BJ (cell line): ENCODE results near the gene COL20A1. TPM values are rescaled to one million over a fixed set of nuclear protein-coding genes. Genes with fewer than 3 reads are reported as not detected.

Source experiments
- CTCF ChIA-PET: fragments of 350-600 bp; formaldehyde crosslinking; extraction: SDS; loops from one replicate; lab custom pipeline; 2021; ENCODE audit warnings: antibody characterized with exemption, inconsistent platforms; lab: Yijun Ruan, JAX
- POLR2A ChIA-PET: fragments of 300-600 bp; sonication (Branson Sonifier 250); formaldehyde crosslinking; extraction: SDS; loops from one replicate; lab custom pipeline; 2021; ENCODE audit warnings: antibody characterized with exemption; lab: Charles Lee
- DNase-seq: peaks from one replicate; pipeline ENCODE4 v3.0.0-alpha.2; 2011; ENCODE audit warnings: low read depth
- H3K27me3 ChIP-seq: 2 replicates; pipeline ENCODE4 v1.6.0; 2011; ENCODE audit warnings: low read length; ENCODE audit not compliant: control insufficient read depth, insufficient read depth
- H3K36me3 ChIP-seq: 2 replicates; pipeline ENCODE4 v1.5.1; 2011; ENCODE audit warnings: low read length; ENCODE audit not compliant: control insufficient read depth, insufficient read depth
- H3K4me3 ChIP-seq: 2 replicates; pipeline ENCODE4 v1.5.1; 2011; ENCODE audit warnings: low read depth, mild to moderate bottlenecking, control low read depth, low read length
- polyA plus RNA-seq: library from polyadenylated mRNA; depleted of rRNA; stranded (reverse); fragments of >200 nt; gene quantifications from 2 replicates; pipeline ENCODE4 v1.2.3, GENCODE V29; 2011
- TF ChIP-seq, protein P1 (sequence below): IDR thresholded peaks from 2 replicates; pipeline ENCODE4 v1.5.1; 2011; ENCODE audit warnings: low read depth, mild to moderate bottlenecking, control low read depth, inconsistent platforms, low read length, moderate library complexity; ENCODE audit not compliant: insufficient read depth

COL20A1 gene
- polyA plus RNA-seq, 1 experiment: not detected

DNA sequence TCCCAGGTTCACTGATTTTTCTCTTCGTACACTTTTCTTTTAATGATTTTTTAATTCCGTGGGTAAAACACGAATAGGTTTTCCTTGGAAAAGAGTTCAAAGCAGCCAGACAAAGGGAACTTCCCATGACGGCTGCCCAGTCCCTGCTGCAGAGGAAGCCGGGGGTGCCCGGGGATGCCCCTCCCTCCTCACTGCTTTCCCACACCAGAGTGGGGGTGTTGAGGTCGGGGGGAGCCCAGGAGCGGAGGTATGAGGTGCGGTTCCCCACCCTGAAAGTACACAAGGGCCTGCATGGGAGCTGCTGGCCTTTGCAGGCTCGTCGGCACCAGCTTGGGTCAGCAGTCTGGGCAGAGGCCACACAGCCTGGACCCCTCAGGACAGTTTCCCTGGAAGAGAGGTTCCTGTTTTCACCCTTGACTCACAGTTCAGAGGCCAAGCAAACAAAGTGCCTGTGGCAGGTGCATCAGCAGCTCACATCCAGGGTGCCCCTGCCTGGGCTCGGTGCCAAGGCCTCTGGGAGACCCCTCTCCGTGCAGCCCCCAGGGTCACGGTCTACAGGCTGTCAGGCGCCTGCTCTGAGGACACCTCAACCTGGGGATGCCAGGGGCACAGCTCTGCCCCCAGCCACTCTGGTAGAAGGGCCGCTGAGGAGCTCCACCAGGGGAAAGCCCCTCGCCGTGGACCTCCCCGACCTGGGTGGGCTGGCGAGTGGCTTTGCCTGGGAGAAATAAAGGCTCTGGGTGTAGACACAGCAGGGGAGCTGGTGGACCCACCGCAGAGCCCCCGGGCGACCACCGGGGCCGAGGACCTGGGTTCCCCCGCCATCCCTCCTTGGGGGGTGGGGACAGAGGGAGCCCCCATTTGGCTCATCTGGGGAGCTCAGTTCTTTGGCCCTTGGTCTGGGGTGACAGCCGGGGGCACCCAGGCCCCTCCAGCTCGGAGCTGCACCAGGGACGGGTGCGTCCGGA is 83.6 kb downstream of the COL20A1 start:
- DNase-seq: no peak
- Histone ChIP-seq H3K36me3 (no peaks in the 10 kb centered on the region), H3K4me3 (no peak overlapping the region), H3K27me3 (peaks cover 7% of the 10 kb centered on the region; the same call in 1 of the 2 replicates)
- ChIA-PET POLR2A (no interaction called here), CTCF (interaction anchor here (1.2 to 7.6 kb wide), 3 partner anchors 68 to 321 kb away, joined by 3 to 107 read pairs (median 3); no protein-coding TSS in a partner anchor)
- TF ChIP-seq, protein P1, sequence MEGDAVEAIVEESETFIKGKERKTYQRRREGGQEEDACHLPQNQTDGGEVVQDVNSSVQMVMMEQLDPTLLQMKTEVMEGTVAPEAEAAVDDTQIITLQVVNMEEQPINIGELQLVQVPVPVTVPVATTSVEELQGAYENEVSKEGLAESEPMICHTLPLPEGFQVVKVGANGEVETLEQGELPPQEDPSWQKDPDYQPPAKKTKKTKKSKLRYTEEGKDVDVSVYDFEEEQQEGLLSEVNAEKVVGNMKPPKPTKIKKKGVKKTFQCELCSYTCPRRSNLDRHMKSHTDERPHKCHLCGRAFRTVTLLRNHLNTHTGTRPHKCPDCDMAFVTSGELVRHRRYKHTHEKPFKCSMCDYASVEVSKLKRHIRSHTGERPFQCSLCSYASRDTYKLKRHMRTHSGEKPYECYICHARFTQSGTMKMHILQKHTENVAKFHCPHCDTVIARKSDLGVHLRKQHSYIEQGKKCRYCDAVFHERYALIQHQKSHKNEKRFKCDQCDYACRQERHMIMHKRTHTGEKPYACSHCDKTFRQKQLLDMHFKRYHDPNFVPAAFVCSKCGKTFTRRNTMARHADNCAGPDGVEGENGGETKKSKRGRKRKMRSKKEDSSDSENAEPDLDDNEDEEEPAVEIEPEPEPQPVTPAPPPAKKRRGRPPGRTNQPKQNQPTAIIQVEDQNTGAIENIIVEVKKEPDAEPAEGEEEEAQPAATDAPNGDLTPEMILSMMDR: no peak

DNA sequence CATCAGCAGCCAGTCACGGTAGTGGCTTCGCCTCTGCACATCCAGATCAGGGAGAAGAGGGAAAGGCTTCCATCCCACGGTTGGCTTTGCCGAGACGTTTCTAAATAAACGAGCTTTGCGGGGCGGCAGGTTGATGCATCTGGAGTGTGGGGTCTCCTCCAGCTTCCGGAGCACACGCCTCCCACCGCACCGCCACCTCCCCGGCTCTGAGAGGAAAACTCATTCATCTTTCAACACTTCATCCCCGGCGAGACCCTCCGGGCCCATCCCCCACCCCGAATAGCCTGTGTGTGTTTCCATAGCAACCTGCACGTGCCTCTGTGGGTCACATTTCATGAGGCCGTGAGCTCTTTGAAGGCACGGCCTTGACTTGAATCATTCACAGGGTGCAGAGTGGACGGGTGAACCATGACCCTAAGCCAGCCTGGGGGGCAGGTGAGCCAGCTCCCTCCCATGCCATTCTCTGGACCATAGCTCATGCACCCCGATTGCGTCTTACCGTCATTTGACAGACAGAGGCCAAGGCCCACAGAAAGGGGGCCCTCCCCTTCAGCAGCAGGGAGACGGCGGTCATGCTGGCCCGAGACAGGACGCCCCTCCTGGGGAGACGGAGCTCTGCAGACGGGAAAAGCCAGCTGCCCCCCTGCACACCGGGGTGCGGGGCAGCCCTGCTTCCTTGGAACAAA is 84.4 kb downstream of the COL20A1 start:
- peaks cover 6% of the 10 kb centered on the region; the same call in 1 of the 2 replicates for H3K27me3 ChIP-seq
- no peak overlapping the region for H3K4me3 ChIP-seq
- DNase-seq: no peak
- ChIA-PET POLR2A (no interaction called here), CTCF (interaction anchor here (1.2 to 7.6 kb wide), 4 partner anchors 69 to 322 kb away, joined by 3 to 107 read pairs (median 4); no protein-coding TSS in a partner anchor)
- H3K36me3 ChIP-seq: no peaks in the 10 kb centered on the region
- TF ChIP-seq, protein P1: no peak

DNA sequence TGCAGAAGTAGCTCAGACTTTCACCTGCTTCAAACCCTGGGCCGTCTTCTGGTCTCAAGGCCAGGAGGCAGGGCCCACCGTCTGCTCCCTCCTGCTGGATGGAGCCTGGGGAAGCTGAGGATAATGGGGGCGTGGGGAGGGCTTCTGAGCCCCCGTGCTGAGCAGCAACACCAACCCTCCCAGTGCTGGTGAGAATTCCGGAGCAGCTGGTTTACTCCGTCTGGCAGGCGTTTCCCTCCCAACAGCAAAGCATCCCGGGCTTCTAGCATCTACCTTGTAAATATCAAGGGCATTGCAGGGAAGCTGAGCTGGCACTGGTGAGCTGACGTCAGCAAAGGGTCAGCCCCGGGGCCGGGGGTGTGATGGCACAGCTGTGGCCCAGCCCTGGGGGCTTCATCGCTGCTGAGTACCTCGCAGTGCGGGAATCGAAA is 85.0 kb downstream of the COL20A1 start:
- CTCF ChIA-PET: interaction anchor here (1.4 to 7.6 kb wide), 3 partner anchors 69 to 323 kb away, joined by 3 to 107 read pairs (median 4); no protein-coding TSS in a partner anchor
- Histone ChIP-seq H3K4me3 (no peak overlapping the region), H3K27me3 (peaks cover 6% of the 10 kb centered on the region; the same call in 1 of the 2 replicates), H3K36me3 (no peaks in the 10 kb centered on the region)
- no peak for DNase-seq
- POLR2A ChIA-PET: no interaction called here
- TF ChIP-seq, protein P1: no peak

DNA sequence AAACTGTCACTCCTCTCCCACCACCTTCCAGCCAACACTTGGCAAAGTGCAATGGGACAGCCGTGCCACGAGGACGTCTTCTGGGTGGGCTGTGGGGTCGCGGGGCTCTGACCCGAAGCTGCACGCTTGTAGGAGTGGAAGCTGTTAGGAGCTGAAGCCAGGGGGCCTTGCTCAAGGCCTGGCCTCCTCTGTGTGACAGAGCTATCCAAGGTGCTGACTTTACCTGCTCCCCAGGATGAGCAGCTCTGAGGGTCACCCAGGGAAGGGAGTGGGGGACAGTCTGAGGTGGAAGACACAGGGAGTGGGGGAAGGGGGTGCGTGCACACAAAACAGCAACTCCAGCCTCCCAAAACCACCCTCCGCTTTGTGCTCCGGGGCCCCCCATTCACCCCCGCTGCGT is 85.6 kb downstream of the COL20A1 start:
- peaks cover 6% of the 10 kb centered on the region; the same call in 1 of the 2 replicates for H3K27me3 ChIP-seq
- no peak for DNase-seq
- H3K36me3 ChIP-seq: no peaks in the 10 kb centered on the region
- ChIA-PET CTCF (interaction anchor here (0.7 to 7.6 kb wide), 3 partner anchors 70 to 195 kb away, joined by 3 to 107 read pairs (median 4); no protein-coding TSS in a partner anchor), POLR2A (no interaction called here)
- no peak overlapping the region for H3K4me3 ChIP-seq
- TF ChIP-seq, protein P1: no peak
